HG02884 (cell line): Measurements from ENCODE around the gene TMEM271.
"Not testable (repeated sequence)": the region's sequence is repeated elsewhere in the genome, so short reads cannot be mapped to it uniquely, and the experiment has no call there.

Experiments used
- ATAC-seq: cut with Tn5 transposase; IDR thresholded peaks from one replicate; pipeline ENCODE4 v1.9.1; 2021; ENCODE audit warnings: mild to moderate bottlenecking, moderate library complexity; ENCODE audit not compliant: unreplicated experiment

TMEM271 gene

GRCh38 chr4:610411-611261 lies 34.5 kb upstream of the TMEM271 start:
- no peak for ATAC-seq

- no peak for ATAC-seq
These were observed 33.4 kb upstream of the TMEM271 start for GRCh38 chr4:609400-610050.

GRCh38 chr4:608236-608635 lies 32.1 kb upstream of the TMEM271 start:
- no peak for ATAC-seq

GRCh38 chr4:605702-606425 lies 29.8 kb upstream of the TMEM271 start:
- ATAC-seq = no peak

GRCh38 chr4:604131-604530 lies 28.0 kb upstream of the TMEM271 start:
- no peak for ATAC-seq

GRCh38 chr4:602559-602942 lies 26.5 kb upstream of the TMEM271 start:
- ATAC-seq = no peak

- no peak for ATAC-seq
These were observed 25.8 kb upstream of the TMEM271 start for GRCh38 chr4:601612-602558.

GRCh38 chr4:600850-601515 lies 24.9 kb upstream of the TMEM271 start:
- no peak for ATAC-seq

DNA sequence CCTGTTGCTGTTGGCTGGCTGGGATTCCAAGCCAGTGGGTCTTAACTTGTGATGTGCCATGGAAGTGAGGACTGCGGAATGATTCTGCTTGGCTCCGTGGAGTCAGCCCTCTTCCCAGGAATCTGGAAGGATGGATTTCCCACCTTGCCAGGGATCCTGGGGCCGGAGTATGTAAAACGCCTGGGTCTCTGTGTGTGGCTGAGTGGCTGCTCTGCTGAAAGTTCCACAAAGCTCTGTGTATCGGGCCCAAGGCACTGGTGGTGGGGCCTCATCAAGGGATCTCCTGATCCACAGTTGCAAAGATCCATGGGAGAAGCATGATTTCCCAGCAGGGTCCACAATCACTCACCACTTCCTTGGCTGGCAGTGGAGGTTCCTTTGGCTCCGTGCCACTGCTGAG lies 24.1 kb upstream of the TMEM271 start:
- no peak for ATAC-seq

GRCh38 chr4:598925-599324 lies 22.8 kb upstream of the TMEM271 start:
- no peak for ATAC-seq

DNA sequence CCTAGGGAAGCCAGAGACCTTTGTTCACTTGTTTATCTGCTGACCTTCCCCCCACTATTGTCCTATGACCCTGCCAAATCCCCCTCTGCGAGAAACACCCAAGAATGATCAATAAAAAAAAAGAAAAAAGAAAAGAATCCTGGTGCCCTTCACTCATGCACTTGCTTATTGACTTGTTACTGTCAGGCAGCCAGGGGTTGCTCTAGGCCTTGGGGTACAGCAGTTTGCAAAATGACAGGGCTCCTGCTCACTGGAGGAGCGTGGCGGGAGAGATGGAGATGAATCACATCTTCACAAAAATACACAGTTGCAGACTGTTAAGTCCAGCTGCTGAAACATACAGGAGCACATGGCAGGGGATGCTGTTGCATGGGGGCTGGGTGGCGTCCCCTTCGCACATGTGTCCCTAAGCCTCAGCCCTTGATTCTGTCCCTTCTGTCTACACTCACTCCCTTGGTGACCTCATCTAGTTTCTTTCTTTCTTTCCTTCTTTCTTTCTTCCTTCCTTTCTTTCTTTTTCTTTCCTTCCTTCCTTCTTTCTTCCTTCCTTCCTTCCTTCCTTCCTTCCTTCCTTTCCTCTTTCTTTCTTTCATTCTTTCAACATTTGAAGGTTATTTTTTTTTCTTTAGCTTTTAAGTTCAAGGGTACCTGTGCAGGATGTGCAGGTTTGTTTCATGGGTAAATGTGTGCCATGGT lies 16.9 kb upstream of the TMEM271 start:
- no peak for ATAC-seq

- ATAC-seq = not testable (repeated sequence)
These were observed 16.1 kb upstream of the TMEM271 start for GRCh38 chr4:592178-592577.

DNA sequence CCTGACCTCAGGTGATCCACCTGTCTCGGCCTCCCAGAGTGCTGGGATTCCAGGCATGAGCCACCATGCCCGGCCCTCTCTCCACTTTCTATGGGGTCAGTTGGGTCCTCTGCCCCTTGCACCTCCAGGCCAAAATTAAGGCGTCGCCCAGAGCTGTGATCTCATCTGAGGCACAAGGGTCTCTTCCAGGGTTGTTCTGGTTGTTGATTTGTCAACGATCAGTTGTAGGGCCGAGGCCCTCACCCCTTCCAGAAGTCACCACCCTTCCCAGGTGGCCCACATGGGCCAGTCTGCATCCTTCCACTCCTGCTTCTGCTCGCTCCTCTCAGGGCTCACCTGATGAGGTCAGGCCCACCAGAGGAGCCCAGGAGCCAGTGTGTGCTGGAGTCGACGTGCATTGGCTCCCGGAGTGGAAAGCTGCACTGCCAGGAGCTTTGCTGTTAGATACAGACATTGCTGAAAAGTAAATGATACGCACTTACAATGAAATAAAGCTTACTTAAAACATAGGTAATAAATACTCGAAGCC lies 14.3 kb upstream of the TMEM271 start:
- ATAC-seq = no peak

DNA sequence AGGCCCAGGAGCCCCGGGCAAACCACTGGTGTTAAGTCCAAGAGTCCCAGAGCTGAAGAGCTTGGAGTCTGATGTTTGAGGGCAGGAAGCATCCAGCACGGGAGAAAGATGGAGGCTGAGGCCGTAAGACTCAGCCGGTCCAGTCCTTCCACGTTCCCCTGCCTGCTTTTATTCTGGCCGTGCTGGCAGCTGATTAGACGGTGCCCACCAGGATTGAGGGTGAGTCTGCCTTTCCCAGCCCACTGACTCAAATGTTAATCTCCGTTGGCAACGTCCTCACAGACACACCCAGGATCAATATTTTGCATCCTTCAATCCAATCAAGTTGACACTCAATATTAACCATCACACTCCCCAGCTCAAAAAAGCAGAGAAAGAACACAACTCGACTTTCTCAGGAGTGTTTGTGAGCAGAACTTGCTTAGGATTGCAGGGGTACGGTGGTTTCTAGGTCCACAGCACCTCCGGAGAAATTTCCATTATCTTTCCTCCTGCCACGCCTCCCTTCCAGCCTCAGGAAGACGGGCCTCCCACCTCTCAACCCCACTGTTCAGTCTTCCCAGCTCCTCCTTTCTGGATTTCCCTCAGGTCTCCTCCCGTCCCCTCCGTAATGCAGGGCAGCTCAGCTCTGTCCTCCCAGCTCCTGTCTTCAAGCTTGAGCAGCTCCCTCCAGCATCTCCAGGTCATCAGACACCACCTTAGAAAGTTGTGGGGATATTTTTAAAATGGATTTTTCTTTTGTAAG lies 13.3 kb upstream of the TMEM271 start:
- ATAC-seq = no peak

DNA sequence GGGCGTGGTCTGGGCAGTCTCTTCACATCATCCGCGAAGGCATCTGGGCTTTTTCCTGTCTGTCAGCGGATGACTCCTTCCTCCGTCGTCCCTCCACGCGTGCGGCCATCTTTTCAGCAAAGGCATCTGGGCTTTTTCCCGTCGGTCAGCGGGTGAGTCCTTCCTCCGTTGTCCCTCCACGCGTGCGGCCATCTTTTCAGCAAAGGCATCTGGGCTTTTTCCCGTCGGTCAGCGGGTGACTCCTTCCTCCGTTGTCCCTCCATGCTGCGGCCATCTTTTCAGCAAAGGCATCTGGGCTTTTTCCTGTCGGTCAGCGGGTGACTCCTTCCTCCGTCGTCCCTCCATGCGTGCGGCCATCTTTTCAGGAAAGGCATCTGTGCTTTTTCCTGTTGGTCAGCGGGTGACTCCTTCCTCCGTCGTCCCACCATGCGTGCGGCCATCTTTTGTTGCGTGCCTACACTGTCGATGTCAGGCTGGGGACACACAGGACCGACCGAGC lies 12.3 kb upstream of the TMEM271 start:
- ATAC-seq = no peak

DNA sequence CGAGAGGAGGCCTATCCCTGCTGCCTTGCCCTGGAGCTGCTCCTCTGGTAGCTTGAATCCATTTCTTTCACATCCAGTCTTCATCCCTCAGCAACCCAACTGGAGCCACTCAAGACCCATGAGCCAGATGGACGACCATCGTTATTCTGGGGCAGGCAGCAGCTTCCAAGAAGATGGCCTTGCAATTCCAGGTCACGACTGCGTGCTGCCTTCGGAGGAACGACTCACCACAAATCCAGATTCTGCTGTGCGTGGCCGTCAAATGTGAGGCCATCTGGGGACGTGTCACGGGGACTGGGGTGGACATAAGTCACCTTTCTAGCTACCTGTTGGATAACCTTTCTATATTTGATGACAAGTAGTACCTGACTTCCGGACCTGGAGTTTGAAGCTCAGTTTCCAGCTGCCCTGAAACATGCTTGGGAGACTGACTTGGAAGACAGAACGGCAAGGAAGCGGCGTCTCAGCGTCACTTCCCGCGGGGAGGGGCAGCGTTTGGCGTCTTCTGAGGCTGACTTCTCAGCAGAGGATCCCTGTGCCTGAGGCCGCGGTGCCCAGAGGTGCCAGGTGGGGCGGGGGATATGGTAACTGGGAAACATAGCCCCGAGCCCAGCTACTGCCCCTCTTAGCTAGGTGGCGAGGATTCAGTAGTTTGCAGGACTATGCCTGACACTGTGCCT lies 11.7 kb upstream of the TMEM271 start:
- ATAC-seq = no peak

DNA sequence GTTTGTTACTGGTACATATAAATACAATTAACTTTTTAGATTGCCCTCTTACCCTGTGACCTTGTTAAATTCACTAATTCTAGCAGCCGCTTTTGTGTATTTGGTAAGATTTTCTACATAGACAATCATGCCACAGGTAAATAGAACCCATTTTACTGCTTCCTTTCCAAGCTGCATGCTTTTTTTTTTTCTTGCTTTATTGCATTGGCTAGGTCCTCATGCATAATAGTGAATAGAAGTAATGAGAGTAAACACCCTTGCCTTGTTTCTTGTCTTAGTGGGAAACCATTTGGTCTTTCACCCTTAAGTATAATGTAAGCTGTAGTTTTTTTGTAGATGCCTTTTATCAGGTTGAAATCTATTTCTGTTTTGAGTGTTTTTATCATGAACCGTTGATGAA lies 7.7 kb upstream of the TMEM271 start:
- no peak for ATAC-seq
